HepG2 (cell line): ENCODE data around the gene LGR6. TPM values are rescaled to one million over a fixed set of nuclear protein-coding genes. Genes with fewer than 3 reads are reported as not detected.

Experiments used
- ATAC-seq: fragments of 200-7000 bp; cut with Tn5 transposase; 3 replicates; pipeline ENCODE4 v1.9.1; 2020; ENCODE audit warnings: mild to moderate bottlenecking, moderate library complexity
- BruUV-seq: library from RNA; stranded (reverse); fragments of 400-500 nt; replicated peaks from 2 replicates; lab custom pipeline; 2021; lab: Mats Ljungman, UMichigan
- CTCF ChIA-PET: fragments of 300-600 bp; formaldehyde crosslinking; extraction: SDS; loops from one replicate; lab custom pipeline; 2021; ENCODE audit warnings: low total read pairs, inconsistent platforms, low intra/inter-chr PET ratio; lab: Yijun Ruan, JAX
- POLR2A ChIA-PET: fragments of 350-600 bp; sonication (Branson Sonifier 250); formaldehyde crosslinking; loops from one replicate; lab custom pipeline; 2020; ENCODE audit warnings: antibody characterized with exemption, inconsistent platforms; lab: Yijun Ruan, JAX
- DNase-seq: peaks from one replicate; pipeline ENCODE4 v3.0.0-alpha.2; 2015; ENCODE audit warnings: low spot score
- FAIRE-seq: peaks from 3 replicates; lab custom pipeline; 2011; peaks lifted over from hg19 to GRCh38; lab: Jason Lieb, UNC
- H2AFZ ChIP-seq: one replicate; pipeline ENCODE4 v1.6.1; 2011; ENCODE audit warnings: low read length, inconsistent platforms
- H3K27ac ChIP-seq: fragments of 300-600 bp; 3 replicates; pipeline ENCODE4 v1.8.0; 2011; ENCODE audit warnings: mixed run types, mild to moderate bottlenecking, mixed read lengths, low read length, inconsistent platforms; ENCODE audit not compliant: insufficient read depth; ENCODE audit errors: extremely low read length
- H3K27me3 ChIP-seq, 2 experiments: fragments of 200-600 bp in 1 of 2; 2 replicates in 1 of 2; 3 replicates in 1 of 2; pipeline versions ENCODE4 v1.6.0 to v1.8.0; 2011; ENCODE audit warnings: low read length in 2 of 2, mild to moderate bottlenecking in 2 of 2, moderate library complexity in 2 of 2, inconsistent platforms in 1 of 2; ENCODE audit not compliant: insufficient read depth in 2 of 2, control insufficient read depth in 1 of 2
- H3K36me3 ChIP-seq, 2 experiments: fragments of 200-600 bp in 1 of 2; replicated peaks in 1 of 2; 2 replicates in 1 of 2; 3 replicates in 1 of 2; pipeline versions ENCODE4 v1.5.1 to v1.8.0; 2011; ENCODE audit warnings: low read length in 2 of 2, inconsistent platforms in 1 of 2; ENCODE audit not compliant: insufficient read depth in 2 of 2, control insufficient read depth in 1 of 2
- H3K4me1 ChIP-seq: 2 replicates; pipeline ENCODE4 v1.5.1; 2012; ENCODE audit warnings: low read length, inconsistent platforms; ENCODE audit not compliant: insufficient read depth
- H3K4me2 ChIP-seq: 2 replicates; pipeline ENCODE4 v1.6.0; 2011; ENCODE audit warnings: low read depth, low read length, inconsistent platforms
- H3K4me3 ChIP-seq, 3 experiments: fragments of 200-600 bp in 1 of 3; sonication (generic), shearing (Covaris generic) in 1 of 3; replicated peaks in 1 of 3; 2 replicates each; pipeline ENCODE4 v1.5.1; 2011 to 2016; ENCODE audit warnings: low read length in 3 of 3, inconsistent platforms in 2 of 3, low read depth in 2 of 3, mild to moderate bottlenecking in 2 of 3, control low read depth in 1 of 3, mixed read lengths in 1 of 3; ENCODE audit not compliant: insufficient read depth in 1 of 3
- H3K79me2 ChIP-seq: one replicate; pipeline ENCODE4 v1.6.1; 2011; ENCODE audit warnings: low read length, inconsistent platforms; ENCODE audit not compliant: insufficient read depth
- H3K9ac ChIP-seq: 2 replicates; pipeline ENCODE4 v1.6.0; 2011; ENCODE audit warnings: mild to moderate bottlenecking, low read depth, low read length, inconsistent platforms; ENCODE audit not compliant: insufficient read depth
- H3K9me3 ChIP-seq: 2 replicates; pipeline ENCODE4 v1.5.1; 2012; ENCODE audit warnings: mild to moderate bottlenecking, low read length
- H4K20me1 ChIP-seq: 2 replicates; pipeline ENCODE4 v1.6.0; 2011; ENCODE audit warnings: inconsistent platforms, mild to moderate bottlenecking, low read length, moderate library complexity; ENCODE audit not compliant: insufficient read depth
- ARNT2 ChIP-seq: sonication (generic); formaldehyde crosslinking; IDR thresholded peaks from 2 replicates; pipeline ENCODE4 v1.8.0; 2022; ENCODE audit warnings: mild to moderate bottlenecking, low read depth, missing genetic modification reagents, moderate library complexity
- BHLHE40 ChIP-seq: IDR thresholded peaks from 2 replicates; pipeline ENCODE4 v1.6.1; 2011; ENCODE audit warnings: low read length, improper control_type of control experiment
- BRD4 ChIP-seq: sonication (generic); formaldehyde crosslinking; IDR thresholded peaks from 2 replicates; pipeline ENCODE4 v1.4.0; 2020; ENCODE audit warnings: missing genetic modification reagents
- FOXC1 ChIP-seq: sonication (generic); formaldehyde crosslinking; IDR thresholded peaks from 2 replicates; pipeline ENCODE4 v1.8.0; 2022; ENCODE audit warnings: mild to moderate bottlenecking, missing genetic modification reagents, borderline replicate concordance
- PRDM15 ChIP-seq: sonication (generic); formaldehyde crosslinking; IDR thresholded peaks from 2 replicates; pipeline ENCODE4 v1.4.0; 2020; ENCODE audit warnings: missing genetic modification reagents
- RBM39 ChIP-seq: fragments of 200-400 bp; formaldehyde crosslinking; IDR thresholded peaks from one replicate; pipeline ENCODE4 v1.6.1; 2018; ENCODE audit warnings: antibody characterized with exemption, mild to moderate bottlenecking, low read depth, low read length; ENCODE audit not compliant: poor library complexity, severe bottlenecking
- ZNF646 ChIP-seq: sonication (generic); formaldehyde crosslinking; IDR thresholded peaks from 2 replicates; pipeline ENCODE4 v1.9.0; 2021; ENCODE audit warnings: mild to moderate bottlenecking, missing genetic modification reagents
- ZNF704 ChIP-seq: sonication (generic); formaldehyde crosslinking; IDR thresholded peaks from 2 replicates; pipeline ENCODE4 v1.8.1; 2023; ENCODE audit warnings: mild to moderate bottlenecking, inconsistent platforms, moderate library complexity, missing genetic modification reagents, borderline replicate concordance
- ZNF746 ChIP-seq: sonication (generic); formaldehyde crosslinking; IDR thresholded peaks from 2 replicates; pipeline ENCODE4 v1.8.0; 2022; ENCODE audit warnings: mild to moderate bottlenecking, missing genetic modification reagents
- ZSCAN12 ChIP-seq: sonication (generic); formaldehyde crosslinking; IDR thresholded peaks from 2 replicates; pipeline ENCODE4 v1.9.0; 2021; ENCODE audit warnings: mild to moderate bottlenecking, missing genetic modification reagents
- WGBS: methylation state at CpG from one replicate; pipeline ENCODE4 v1.1.6; 2017; ENCODE audit warnings: low lambda C conversion rate; 5-methylcytosine and 5-hydroxymethylcytosine counted together
- in situ Hi-C: cut with HindIII; loops from 2 replicates; pipeline ENCODE4 v1.10.0; 2017; ENCODE audit warnings: low pct_unique_long_range_greater_than_20kb; ENCODE audit not compliant: extremely low pct_ligation_motif_present
- intact Hi-C: fragments of 100-400 bp; cut with micrococcal nuclease; formaldehyde crosslinking; loops from one replicate; pipeline ENCODE4 v1.10.0; 2022; ENCODE audit not compliant: unreplicated experiment
- polyA plus RNA-seq, 8 experiments: library from polyadenylated mRNA; depleted of rRNA in 3 of 8; stranded (reverse) in 7 of 8; unstranded in 1 of 8; fragments of >200 nt; fragmentation: Illumina TruSeq in 4 of 8; extraction: Trizol in 4 of 8; gene quantifications; 2 replicates each; pipeline versions ENCODE4 v1.2.1 to v1.2.3, GENCODE V29; 2011 to 2016; ENCODE audit warnings: low read depth in 4 of 8, missing spikeins in 1 of 8, mixed read lengths in 1 of 8; ENCODE audit not compliant: insufficient read depth in 1 of 8
- total RNA-seq, 5 experiments: library from RNA; depleted of rRNA; stranded (reverse); fragments of >200 nt; fragmentation: Illumina TruSeq; extraction: Trizol; gene quantifications; 2 replicates each; pipeline ENCODE4 v1.2.3, GENCODE V29; 2016; ENCODE audit warnings: low read depth in 1 of 5
- TF ChIP-seq, protein P1 (sequence below): fragments of 450-650 bp; IDR thresholded peaks from 2 replicates; pipeline ENCODE4 v1.6.1; 2016

LGR6 gene
- total and polyA plus RNA-seq, 2 of the 13 experiments (the other 11 are each of a cell fraction or from before 2014, with no cell fraction given): 0.07 TPM; not detected in 1

GRCh38 chr1:202292773-202293172 lies 99.2 kb downstream of the LGR6 start:
- no peak for DNase-seq
- Histone ChIP-seq H3K27ac (no peak overlapping the region), H3K4me3 (no peak overlapping the region), H3K27me3 (peaks cover 0 to 7% of the 10 kb centered on the region in 2 experiments; a peak in 3 of 5 replicates), H3K36me3 (no peaks in the 10 kb centered on the region), H3K9me3 (no peaks in the 10 kb centered on the region), H2AFZ (no peak overlapping the region), H3K4me1 (no peaks in the 10 kb centered on the region), H4K20me1 (no peaks in the 10 kb centered on the region), H3K4me2 (no peak overlapping the region), H3K9ac (no peak overlapping the region), H3K79me2 (no peaks in the 10 kb centered on the region)
- ChIA-PET POLR2A (no interaction called here), CTCF (no interaction called here)
- no peak for FAIRE-seq
- intact Hi-C loops (no loop called here), in situ Hi-C loops (no loop called here)
- WGBS: 60% methylated on average over 1 of the region's 1 CpG
- BruUV-seq: no TSS peak
- ATAC-seq: no peak
- TF ChIP-seq ZNF704 (CRISPR knock-in tag) (no peak), BRD4 (no peak), ZNF646 (CRISPR knock-in tag) (no peak), ARNT2 (no peak), ZNF746 (CRISPR knock-in tag) (no peak), ZSCAN12 (CRISPR knock-in tag) (no peak), RBM39 (no peak), FOXC1 (CRISPR knock-in tag) (no peak), PRDM15 (CRISPR knock-in tag) (no peak), BHLHE40 (no peak)
- TF ChIP-seq, protein P1, sequence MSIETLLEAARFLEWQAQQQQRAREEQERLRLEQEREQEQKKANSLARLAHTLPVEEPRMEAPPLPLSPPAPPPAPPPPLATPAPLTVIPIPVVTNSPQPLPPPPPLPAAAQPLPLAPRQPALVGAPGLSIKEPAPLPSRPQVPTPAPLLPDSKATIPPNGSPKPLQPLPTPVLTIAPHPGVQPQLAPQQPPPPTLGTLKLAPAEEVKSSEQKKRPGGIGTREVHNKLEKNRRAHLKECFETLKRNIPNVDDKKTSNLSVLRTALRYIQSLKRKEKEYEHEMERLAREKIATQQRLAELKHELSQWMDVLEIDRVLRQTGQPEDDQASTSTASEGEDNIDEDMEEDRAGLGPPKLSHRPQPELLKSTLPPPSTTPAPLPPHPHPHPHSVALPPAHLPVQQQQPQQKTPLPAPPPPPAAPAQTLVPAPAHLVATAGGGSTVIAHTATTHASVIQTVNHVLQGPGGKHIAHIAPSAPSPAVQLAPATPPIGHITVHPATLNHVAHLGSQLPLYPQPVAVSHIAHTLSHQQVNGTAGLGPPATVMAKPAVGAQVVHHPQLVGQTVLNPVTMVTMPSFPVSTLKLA: no peak
